Keratinocyte (primary cell): ENCODE measurements around the gene SPSB2. TPM values are rescaled to one million over a fixed set of nuclear protein-coding genes. Genes with fewer than 3 reads are reported as not detected.

Source experiments
- DNase-seq: peaks from one replicate; pipeline ENCODE4 v3.0.0-alpha.2; 2011; ENCODE audit warnings: low read depth, missing footprints, low spot score
- FAIRE-seq: peaks from 2 replicates; lab custom pipeline; 2011; peaks lifted over from hg19 to GRCh38; lab: Jason Lieb, UNC
- H2AFZ ChIP-seq: 2 replicates; pipeline ENCODE4 v1.6.0; 2012; ENCODE audit warnings: low read length, control low read depth, inconsistent platforms; ENCODE audit not compliant: control insufficient read depth
- H3K27ac ChIP-seq: 2 replicates; pipeline ENCODE4 v1.5.1; 2011; ENCODE audit warnings: low read length; ENCODE audit not compliant: control insufficient read depth, insufficient read depth
- H3K27me3 ChIP-seq: 3 replicates; pipeline ENCODE4 v1.6.0; 2011; ENCODE audit warnings: low read length; ENCODE audit not compliant: control insufficient read depth, insufficient read depth; ENCODE audit errors: extremely low read depth
- H3K36me3 ChIP-seq, 2 experiments: 2 replicates in 1 of 2; 3 replicates in 1 of 2; pipeline ENCODE4 v1.5.1; 2011; ENCODE audit warnings: low read length in 2 of 2, mild to moderate bottlenecking in 1 of 2; ENCODE audit not compliant: control insufficient read depth in 2 of 2, insufficient read depth in 2 of 2; ENCODE audit errors: extremely low read depth in 1 of 2
- H3K4me1 ChIP-seq: 3 replicates; pipeline ENCODE4 v1.5.1; 2011; ENCODE audit warnings: low read length; ENCODE audit not compliant: control insufficient read depth, insufficient read depth; ENCODE audit errors: extremely low read depth
- H3K4me2 ChIP-seq: 3 replicates; pipeline ENCODE4 v1.6.0; 2011; ENCODE audit warnings: low read depth, low read length; ENCODE audit not compliant: control insufficient read depth, insufficient read depth; ENCODE audit errors: extremely low read depth
- H3K4me3 ChIP-seq, 3 experiments: fragments of 200-600 bp in 1 of 3; sonication (generic) in 1 of 3; 2 replicates in 2 of 3; 3 replicates in 1 of 3; pipeline ENCODE4 v1.5.1; 2011 to 2016; ENCODE audit warnings: low read length in 3 of 3, mild to moderate bottlenecking in 3 of 3, control low read depth in 2 of 3, inconsistent platforms in 1 of 3, low read depth in 1 of 3, mixed read lengths in 1 of 3, mixed run types in 1 of 3, moderate library complexity in 1 of 3; ENCODE audit not compliant: control insufficient read depth in 2 of 3, insufficient read depth in 2 of 3; ENCODE audit errors: extremely low read depth in 1 of 3
- H3K79me2 ChIP-seq: 2 replicates; pipeline ENCODE4 v1.6.0; 2012; ENCODE audit warnings: low read length; ENCODE audit not compliant: control insufficient read depth, insufficient read depth
- H3K9ac ChIP-seq: 3 replicates; pipeline ENCODE4 v1.6.0; 2011; ENCODE audit warnings: low read length; ENCODE audit not compliant: control insufficient read depth, insufficient read depth; ENCODE audit errors: extremely low read depth
- H3K9me1 ChIP-seq: 3 replicates; pipeline ENCODE4 v1.6.0; 2011; ENCODE audit warnings: low read length; ENCODE audit not compliant: control insufficient read depth, insufficient read depth; ENCODE audit errors: extremely low read depth
- H3K9me3 ChIP-seq: 2 replicates; pipeline ENCODE4 v1.5.1; 2012; ENCODE audit warnings: low read depth, low read length; ENCODE audit not compliant: control insufficient read depth
- H4K20me1 ChIP-seq: 3 replicates; pipeline ENCODE4 v1.6.0; 2011; ENCODE audit warnings: low read length; ENCODE audit not compliant: control insufficient read depth, insufficient read depth; ENCODE audit errors: extremely low read depth
- EZH2 ChIP-seq: IDR thresholded peaks from one replicate; pipeline ENCODE4 v1.6.1; 2012; ENCODE audit warnings: inconsistent platforms, mild to moderate bottlenecking, low read length, moderate library complexity
- dilution Hi-C: fragments of 300-500 bp; cut with MboI; formaldehyde crosslinking; loops from one replicate; pipeline ENCODE4 v1.7.0; 2020; ENCODE audit warnings: low sequenced_read_pairs; ENCODE audit not compliant: extremely low pct_ligation_motif_present
- polyA plus RNA-seq, 5 experiments: library from polyadenylated mRNA; depleted of rRNA in 3 of 5; stranded (reverse) in 3 of 5; stranded (forward) in 1 of 5; unstranded in 1 of 5; fragments of >200 nt; gene quantifications; 1 replicate in 1 of 5; 2 replicates in 3 of 5; 3 replicates in 1 of 5; pipeline versions ENCODE4 v1.2.1 to v1.2.3, GENCODE V29; 2011 to 2012; ENCODE audit warnings: missing spikeins in 2 of 5, low read depth in 1 of 5, low replicate concordance in 1 of 5
- TF ChIP-seq, protein P1 (sequence below), 3 experiments: IDR thresholded peaks in 1 of 3; conservative IDR thresholded peaks in 1 of 3; optimal IDR thresholded peaks in 1 of 3; 2 replicates in 2 of 3; 3 replicates in 1 of 3; pipeline versions ENCODE3 to v1.5.1; 2011; ENCODE audit warnings: low read length in 3 of 3, mild to moderate bottlenecking in 3 of 3, moderate library complexity in 2 of 3, control low read depth in 1 of 3, inconsistent platforms in 1 of 3; ENCODE audit not compliant: insufficient read depth in 2 of 3; ENCODE audit errors: extremely low read depth in 1 of 3

The SPSB2 gene
- polyA plus RNA-seq, 1 donor (not counting 4 experiments of a cell fraction or from before 2014, with no cell fraction given) = 4.9 TPM

DNA sequence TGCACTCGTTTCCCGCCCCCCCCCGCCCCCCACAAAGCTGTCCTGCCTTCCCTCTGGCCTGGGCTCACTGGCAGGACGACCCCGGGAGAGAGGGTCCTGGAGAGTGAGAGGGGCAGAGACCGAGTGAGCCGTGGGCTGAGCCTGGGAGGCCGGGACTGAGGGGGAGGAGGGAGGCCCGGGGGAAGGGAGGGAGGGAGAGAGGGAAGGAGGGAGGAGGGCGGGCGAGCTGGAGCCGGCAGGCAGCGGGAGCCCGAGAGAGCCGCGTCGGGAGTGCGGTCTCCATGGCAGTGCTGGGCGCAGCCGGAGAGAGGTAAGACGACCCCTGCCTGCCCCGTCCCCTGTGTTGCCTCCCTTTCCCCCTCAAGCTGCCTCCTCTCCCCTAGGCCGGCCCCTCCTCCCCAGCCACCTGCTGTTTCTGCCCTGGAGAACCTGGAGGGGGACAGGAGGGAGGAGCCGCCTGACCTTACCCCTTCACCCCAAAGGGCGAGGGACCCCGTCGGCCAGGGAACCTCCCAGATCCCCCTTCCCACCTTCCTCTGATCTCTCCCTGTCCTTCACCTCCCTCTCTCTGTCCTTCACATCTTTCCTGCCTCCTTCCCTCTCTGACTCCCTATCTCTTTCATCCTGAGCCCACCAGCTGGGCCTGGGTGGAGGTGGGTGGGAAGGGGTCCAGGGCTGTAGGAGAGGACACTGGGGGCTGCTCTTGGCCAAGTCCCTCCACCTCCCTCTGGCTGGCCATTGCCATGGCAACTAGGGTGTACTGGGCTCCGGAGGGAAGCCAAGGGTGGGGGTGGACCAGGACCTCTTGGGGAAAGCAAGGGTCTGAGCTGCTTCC lies 51.3 kb downstream of the SPSB2 start, which contains the start of gene GPR162:
Gene GPR162 (plus strand): TSS at position 231 of the 835 bp plus-strand sequence. CDS start 2,078 bp downstream, outside the sequence.
- DNase-seq = no peak
- dilution Hi-C loops = no loop called here

More for the DNA sequence above, 51.3 kb downstream of the SPSB2 start, which contains the start of gene GPR162:
- FAIRE-seq = no peak
- H3K27ac ChIP-seq = no peak within 1 kb of the TSS
- no peaks in the 10 kb centered on the region for H3K9me3 ChIP-seq
- H3K27me3 ChIP-seq = peaks cover 66% of the 10 kb centered on the region
- H3K79me2 ChIP-seq = no peaks in the 10 kb centered on the region
- peak within 1 kb of the TSS; percentile 48 for H3K4me2 ChIP-seq
- H3K9me1 ChIP-seq = no peaks in the 10 kb centered on the region
- H3K9ac ChIP-seq = no peak within 1 kb of the TSS
- H3K4me1 ChIP-seq = peaks cover 6% of the 10 kb centered on the region
- H2AFZ ChIP-seq = peak within 1 kb of the TSS; percentile 46
- H3K36me3 ChIP-seq = no peaks in the 10 kb centered on the region
- TF ChIP-seq EZH2 = peak; percentile 76
- TF ChIP-seq, protein P1, sequence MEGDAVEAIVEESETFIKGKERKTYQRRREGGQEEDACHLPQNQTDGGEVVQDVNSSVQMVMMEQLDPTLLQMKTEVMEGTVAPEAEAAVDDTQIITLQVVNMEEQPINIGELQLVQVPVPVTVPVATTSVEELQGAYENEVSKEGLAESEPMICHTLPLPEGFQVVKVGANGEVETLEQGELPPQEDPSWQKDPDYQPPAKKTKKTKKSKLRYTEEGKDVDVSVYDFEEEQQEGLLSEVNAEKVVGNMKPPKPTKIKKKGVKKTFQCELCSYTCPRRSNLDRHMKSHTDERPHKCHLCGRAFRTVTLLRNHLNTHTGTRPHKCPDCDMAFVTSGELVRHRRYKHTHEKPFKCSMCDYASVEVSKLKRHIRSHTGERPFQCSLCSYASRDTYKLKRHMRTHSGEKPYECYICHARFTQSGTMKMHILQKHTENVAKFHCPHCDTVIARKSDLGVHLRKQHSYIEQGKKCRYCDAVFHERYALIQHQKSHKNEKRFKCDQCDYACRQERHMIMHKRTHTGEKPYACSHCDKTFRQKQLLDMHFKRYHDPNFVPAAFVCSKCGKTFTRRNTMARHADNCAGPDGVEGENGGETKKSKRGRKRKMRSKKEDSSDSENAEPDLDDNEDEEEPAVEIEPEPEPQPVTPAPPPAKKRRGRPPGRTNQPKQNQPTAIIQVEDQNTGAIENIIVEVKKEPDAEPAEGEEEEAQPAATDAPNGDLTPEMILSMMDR (optimal IDR thresholded peaks at IDR 0.05 in 1 of 3, IDR thresholded peaks at IDR 0.05 in 1 of 3, conservative IDR thresholded peaks at IDR 0.05 in 1 of 3; ENCODE audit: extremely low read depth in 1 of 3, insufficient read depth in 2 of 3, low read length in 3 of 3) = no peak
- no peak within 1 kb of the TSS for H3K4me3 ChIP-seq
- no peaks in the 10 kb centered on the region for H4K20me1 ChIP-seq

Other genes starting within 250 kb of the SPSB2 start
- 6.7 to 11.7 TPM (median 8.3 TPM) in 3 replicates for gene LPAR5, start 237.3 kb downstream of the SPSB2 start, polyA plus RNA-seq
- gene ACRBP, start 225.9 kb downstream of the SPSB2 start, polyA plus RNA-seq = 0.07 to 0.21 TPM (median 0.09 TPM) in 3 replicates
- 25.5 to 31.6 TPM (median 30.4 TPM) in 3 replicates for gene ING4, start 210.2 kb downstream of the SPSB2 start, polyA plus RNA-seq
- gene ZNF384, start 183.9 kb downstream of the SPSB2 start, polyA plus RNA-seq = 29.0 to 44.0 TPM (median 29.8 TPM) in 3 replicates
- not detected in 3 replicates for gene PIANP, start 172.5 kb downstream of the SPSB2 start, polyA plus RNA-seq
- 85.4 to 116 TPM (median 85.5 TPM) in 3 replicates for gene COPS7A, start 149.3 kb downstream of the SPSB2 start, polyA plus RNA-seq
- 317 to 364 TPM (median 335 TPM) in 3 replicates for gene MLF2, start 120.2 kb downstream of the SPSB2 start, polyA plus RNA-seq
- gene PTMS, start 106.9 kb downstream of the SPSB2 start, polyA plus RNA-seq = 80.6 to 140 TPM (median 119 TPM) in 3 replicates
- 0.09 to 0.14 TPM (median 0.09 TPM) in 3 replicates for gene LAG3, start 100.8 kb downstream of the SPSB2 start, polyA plus RNA-seq
- gene CD4, start 83.8 kb downstream of the SPSB2 start, polyA plus RNA-seq = 0.01 to 0.05 TPM in 2 of 3 replicates, not detected in the other
- gene GPR162, start 51.5 kb downstream of the SPSB2 start, polyA plus RNA-seq = 0.05 to 0.10 TPM (median 0.09 TPM) in 3 replicates
- gene P3H3, start 44.9 kb downstream of the SPSB2 start, polyA plus RNA-seq = 3.9 to 5.7 TPM (median 4.2 TPM) in 3 replicates
- 0.41 to 0.94 TPM (median 0.80 TPM) in 3 replicates for gene GNB3, start 32.4 kb downstream of the SPSB2 start, polyA plus RNA-seq
- 2.1 to 16.9 TPM (median 15.0 TPM) in 3 replicates for gene CDCA3, start 22.0 kb downstream of the SPSB2 start, polyA plus RNA-seq
- 58.3 to 84.1 TPM (median 67.2 TPM) in 3 replicates for gene USP5, start 21.2 kb downstream of the SPSB2 start, polyA plus RNA-seq
- gene TPI1, start 5.8 kb downstream of the SPSB2 start, polyA plus RNA-seq = 1,218 to 2,229 TPM (median 1,551 TPM) in 3 replicates
- gene LRRC23, start 31.5 kb upstream of the SPSB2 start, polyA plus RNA-seq = 6.2 to 7.1 TPM (median 6.3 TPM) in 3 replicates
- gene ENO2, start 41.3 kb upstream of the SPSB2 start, polyA plus RNA-seq = 0.87 to 1.7 TPM (median 1.1 TPM) in 3 replicates
- gene ATN1, start 54.7 kb upstream of the SPSB2 start, polyA plus RNA-seq = 4.8 to 7.8 TPM (median 6.2 TPM) in 3 replicates
- not detected in 3 replicates for gene RNU7-1, start 70.5 kb upstream of the SPSB2 start, polyA plus RNA-seq
- 121 to 211 TPM (median 137 TPM) in 3 replicates for gene C12orf57, start 70.7 kb upstream of the SPSB2 start, polyA plus RNA-seq
- 18.7 to 21.0 TPM (median 19.7 TPM) in 3 replicates for gene PTPN6, start 78.1 kb upstream of the SPSB2 start, polyA plus RNA-seq
- 225 to 270 TPM (median 244 TPM) in 3 replicates for gene PHB2, start 97.4 kb upstream of the SPSB2 start, polyA plus RNA-seq
- gene EMG1, start 97.6 kb upstream of the SPSB2 start, polyA plus RNA-seq = 61.6 to 104 TPM (median 76.9 TPM) in 3 replicates
- gene LPCAT3, start 145.2 kb upstream of the SPSB2 start, polyA plus RNA-seq = 51.0 to 69.1 TPM (median 52.0 TPM) in 3 replicates
- 1.9 to 6.0 TPM (median 2.6 TPM) in 3 replicates for gene C1S, start 187.4 kb upstream of the SPSB2 start, polyA plus RNA-seq
- 2.8 to 8.0 TPM (median 3.2 TPM) in 3 replicates for gene C1R, start 219.1 kb upstream of the SPSB2 start, polyA plus RNA-seq
- 8.5 to 13.5 TPM (median 9.3 TPM) in 3 replicates for gene C1RL, start 235.9 kb upstream of the SPSB2 start, polyA plus RNA-seq